ENCODE measurements around the gene RCC1.

DNA sequence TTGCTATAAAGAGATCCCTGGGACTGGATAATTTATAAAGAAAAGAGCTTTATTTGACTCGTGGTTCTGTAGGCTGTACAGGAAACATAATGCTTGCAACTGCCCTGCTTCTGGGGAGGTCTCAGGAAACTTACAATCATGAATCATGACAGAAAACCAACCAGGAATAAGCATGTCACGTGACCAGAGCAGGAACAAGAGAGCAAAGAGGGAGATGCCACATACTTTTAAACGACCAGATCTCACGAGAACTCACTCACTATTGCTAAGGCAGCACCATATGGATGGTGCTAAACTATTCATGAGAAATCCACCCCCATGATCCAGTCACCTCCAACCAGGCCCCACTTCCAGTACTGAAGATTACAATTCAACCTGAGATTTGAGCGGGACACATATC lies 49.8 kb upstream of the RCC1 start:
- TF ChIP-seq, protein P1, sequence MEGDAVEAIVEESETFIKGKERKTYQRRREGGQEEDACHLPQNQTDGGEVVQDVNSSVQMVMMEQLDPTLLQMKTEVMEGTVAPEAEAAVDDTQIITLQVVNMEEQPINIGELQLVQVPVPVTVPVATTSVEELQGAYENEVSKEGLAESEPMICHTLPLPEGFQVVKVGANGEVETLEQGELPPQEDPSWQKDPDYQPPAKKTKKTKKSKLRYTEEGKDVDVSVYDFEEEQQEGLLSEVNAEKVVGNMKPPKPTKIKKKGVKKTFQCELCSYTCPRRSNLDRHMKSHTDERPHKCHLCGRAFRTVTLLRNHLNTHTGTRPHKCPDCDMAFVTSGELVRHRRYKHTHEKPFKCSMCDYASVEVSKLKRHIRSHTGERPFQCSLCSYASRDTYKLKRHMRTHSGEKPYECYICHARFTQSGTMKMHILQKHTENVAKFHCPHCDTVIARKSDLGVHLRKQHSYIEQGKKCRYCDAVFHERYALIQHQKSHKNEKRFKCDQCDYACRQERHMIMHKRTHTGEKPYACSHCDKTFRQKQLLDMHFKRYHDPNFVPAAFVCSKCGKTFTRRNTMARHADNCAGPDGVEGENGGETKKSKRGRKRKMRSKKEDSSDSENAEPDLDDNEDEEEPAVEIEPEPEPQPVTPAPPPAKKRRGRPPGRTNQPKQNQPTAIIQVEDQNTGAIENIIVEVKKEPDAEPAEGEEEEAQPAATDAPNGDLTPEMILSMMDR (IDR thresholded peaks at IDR 0.05), result no peak
- TF ChIP-seq POLR2A (IDR thresholded peaks at IDR 0.05), result no peak
